Effector CD8-positive, alpha-beta T cell (primary cell): ENCODE results near the gene REPIN1.

Experiments used
- DNase-seq: peaks from one replicate; lab custom pipeline; 2025; lab: John Stamatoyannopoulos, UW

REPIN1 gene

DNA sequence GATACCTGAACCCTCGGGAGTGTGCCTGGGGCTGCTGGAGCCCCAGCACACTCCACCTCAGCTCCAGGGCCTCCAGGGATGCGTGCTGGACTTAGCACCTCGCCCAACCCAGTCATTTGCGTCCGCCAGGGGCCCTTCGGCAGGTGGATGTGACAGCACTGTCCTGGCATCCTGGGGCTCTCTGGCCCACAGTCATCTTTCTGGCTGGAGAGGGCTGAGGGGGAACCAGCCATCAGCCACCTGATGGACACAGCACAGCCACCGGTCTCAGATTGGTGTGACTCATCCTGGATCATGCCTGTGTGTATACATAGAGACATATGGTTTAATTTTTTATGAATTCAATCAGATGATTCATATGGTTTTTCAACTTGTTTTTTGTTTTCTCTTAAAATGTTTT lies 21.6 kb downstream of the REPIN1 start:
- DNase-seq, result no peak

DNA sequence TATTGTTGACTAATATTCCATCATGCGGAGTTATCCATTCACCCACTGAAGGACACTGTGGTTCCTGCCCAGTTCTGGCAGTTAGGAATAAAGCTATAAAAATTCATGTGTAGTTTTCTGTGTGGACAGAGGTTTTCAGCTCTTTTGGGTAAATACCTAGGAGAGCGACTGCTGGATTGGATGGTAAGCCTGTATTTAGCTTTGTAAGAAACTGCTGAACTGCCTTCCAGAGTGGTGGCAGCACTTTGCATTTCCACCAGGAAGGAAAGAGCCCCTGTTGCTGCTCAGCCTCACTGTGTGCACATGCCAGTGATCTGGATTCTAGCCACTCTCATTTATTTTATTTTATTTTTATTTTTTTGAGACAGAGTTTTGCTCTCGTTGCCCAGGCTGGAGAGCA lies 24.7 kb downstream of the REPIN1 start:
- DNase-seq, result no peak

DNA sequence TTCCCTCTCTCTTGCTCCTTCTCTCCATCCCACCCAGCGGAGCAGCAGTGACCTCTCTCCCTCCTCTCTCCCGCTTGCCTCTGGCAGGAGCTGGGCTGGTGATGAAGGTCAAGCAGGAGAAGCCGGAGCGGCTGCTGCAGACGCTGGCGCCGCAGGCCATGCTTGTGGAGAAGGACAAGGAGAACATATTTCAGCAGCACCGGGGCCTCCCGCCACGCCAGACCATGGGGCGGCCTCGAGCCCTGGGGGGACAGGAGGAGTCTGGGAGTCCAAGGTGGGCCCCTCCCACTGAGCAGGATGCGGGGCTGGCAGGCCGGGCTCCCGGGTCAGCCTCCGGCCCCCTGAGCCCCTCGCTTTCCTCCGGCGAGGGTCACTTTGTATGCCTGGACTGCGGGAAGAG lies 27.8 kb downstream of the REPIN1 start:
- no peak for DNase-seq

DNA sequence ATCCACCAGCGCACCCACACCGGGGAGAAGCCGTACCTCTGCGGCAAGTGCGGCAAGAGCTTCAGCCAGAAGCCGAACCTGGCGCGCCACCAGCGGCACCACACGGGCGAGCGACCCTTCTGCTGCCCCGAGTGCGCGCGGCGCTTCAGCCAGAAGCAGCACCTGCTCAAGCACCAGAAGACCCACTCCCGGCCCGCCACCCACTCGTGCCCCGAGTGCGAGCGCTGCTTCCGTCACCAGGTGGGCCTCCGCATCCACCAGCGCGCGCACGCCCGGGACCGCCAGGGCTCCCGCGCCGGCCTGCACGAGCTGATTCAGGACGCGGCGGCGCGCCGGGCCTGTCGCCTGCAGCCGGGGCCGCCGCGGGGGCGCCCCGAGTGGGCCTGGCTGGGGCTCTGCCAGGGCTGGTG lies 28.2 kb downstream of the REPIN1 start:
- DNase-seq, result no peak

GRCh38 chr7:150397346-150398107 lies 28.9 kb downstream of the REPIN1 start:
- no peak for DNase-seq

DNA sequence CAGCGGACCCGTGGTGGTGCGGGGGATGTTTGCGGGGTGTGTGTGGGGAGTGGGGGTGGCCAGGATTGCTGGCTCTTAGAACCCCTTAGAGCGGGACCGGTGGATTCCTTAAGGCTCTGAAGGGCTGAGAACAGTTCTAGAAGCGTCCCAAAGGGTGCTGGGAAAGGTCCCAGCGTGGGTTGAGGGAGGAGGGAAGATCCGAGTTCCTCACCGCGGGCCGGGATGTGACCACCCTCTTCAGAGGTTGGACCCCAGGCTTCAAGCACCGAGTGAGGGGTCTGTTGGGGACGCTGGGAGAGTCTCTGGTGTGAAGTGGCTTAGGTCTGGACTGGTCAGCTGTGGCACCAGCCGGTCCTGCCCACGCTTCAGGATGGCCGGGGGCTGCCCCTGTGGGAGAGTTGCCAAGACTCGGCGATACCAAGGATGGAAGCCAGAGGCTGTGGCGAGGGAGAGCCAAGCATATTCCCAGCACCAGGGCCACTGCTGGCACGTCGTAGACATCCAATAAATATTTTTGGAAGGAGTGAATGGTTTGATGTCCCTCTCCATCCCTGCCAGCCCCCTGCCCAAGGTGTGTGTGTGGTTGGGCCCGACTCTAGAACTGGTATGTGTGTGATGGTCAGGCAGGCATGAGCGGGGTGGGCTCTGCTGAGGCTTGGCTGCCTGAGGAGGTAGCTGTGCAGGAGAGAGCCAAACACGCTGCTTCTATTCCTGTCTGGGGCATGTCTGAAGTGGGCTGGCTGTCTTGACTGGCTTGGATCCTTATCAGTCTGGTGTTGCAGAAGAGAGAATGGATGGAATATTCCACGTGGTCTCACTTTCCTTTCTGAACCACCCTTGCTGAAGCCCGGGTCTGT lies 29.7 kb downstream of the REPIN1 start:
- no peak for DNase-seq

DNA sequence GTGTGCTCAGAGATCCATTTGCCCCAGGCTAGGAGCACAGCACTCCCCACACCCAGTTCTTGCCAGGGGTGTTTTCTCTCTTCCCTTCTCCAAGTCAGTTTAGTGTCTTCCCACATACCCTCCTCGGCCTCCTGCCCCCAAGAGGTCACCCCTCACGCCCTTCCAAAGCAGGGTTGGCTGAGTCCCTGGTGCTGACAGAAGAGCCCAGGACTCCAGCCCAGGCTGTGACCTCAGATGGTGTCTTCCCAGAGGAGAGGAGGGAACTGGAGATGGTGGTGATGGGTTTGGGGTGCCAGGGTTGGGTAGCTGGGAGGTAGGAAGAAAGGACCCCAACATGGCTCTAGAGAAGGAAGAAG lies 30.3 kb downstream of the REPIN1 start:
- DNase-seq, result no peak

DNA sequence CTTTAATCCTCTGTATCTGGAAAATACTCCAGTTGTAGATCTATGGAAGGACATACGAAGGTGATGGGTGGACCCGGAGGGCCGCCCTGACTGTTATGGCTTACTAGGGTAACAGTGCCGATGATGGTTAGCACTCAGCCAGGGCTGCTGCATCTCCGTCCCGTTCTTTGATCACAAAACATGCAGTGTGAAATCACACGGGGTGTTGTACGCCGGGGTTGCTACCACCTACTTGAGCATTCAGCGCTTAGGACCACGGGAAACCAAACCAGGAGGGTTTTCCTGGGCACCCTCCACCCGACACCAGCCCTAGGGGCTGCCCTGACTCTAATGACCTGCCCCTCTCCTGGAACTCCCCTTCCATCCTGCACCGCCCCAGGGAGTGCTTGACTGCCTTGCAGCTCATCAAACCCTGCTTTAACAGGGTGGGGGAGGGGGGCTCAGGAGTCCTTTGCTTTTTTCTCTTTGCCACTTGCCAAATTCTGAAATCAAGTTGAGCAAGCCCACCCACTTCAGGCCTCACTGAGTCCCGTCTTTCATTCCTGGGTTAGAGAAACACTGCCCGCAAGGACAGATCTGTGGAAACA lies 30.9 kb downstream of the REPIN1 start:
- no peak for DNase-seq

GRCh38 chr7:150400008-150400787 lies 31.6 kb downstream of the REPIN1 start:
- DNase-seq, result no peak

GRCh38 chr7:150400788-150401423 lies 32.3 kb downstream of the REPIN1 start:
- DNase-seq, result no peak

- no peak for DNase-seq
Measured at GRCh38 chr7:150401424-150401790, 32.8 kb downstream of the REPIN1 start.

GRCh38 chr7:150401861-150402631 lies 33.4 kb downstream of the REPIN1 start:
- DNase-seq, result no peak

- DNase-seq, result no peak
Measured at GRCh38 chr7:150402671-150403321, 34.2 kb downstream of the REPIN1 start.

DNA sequence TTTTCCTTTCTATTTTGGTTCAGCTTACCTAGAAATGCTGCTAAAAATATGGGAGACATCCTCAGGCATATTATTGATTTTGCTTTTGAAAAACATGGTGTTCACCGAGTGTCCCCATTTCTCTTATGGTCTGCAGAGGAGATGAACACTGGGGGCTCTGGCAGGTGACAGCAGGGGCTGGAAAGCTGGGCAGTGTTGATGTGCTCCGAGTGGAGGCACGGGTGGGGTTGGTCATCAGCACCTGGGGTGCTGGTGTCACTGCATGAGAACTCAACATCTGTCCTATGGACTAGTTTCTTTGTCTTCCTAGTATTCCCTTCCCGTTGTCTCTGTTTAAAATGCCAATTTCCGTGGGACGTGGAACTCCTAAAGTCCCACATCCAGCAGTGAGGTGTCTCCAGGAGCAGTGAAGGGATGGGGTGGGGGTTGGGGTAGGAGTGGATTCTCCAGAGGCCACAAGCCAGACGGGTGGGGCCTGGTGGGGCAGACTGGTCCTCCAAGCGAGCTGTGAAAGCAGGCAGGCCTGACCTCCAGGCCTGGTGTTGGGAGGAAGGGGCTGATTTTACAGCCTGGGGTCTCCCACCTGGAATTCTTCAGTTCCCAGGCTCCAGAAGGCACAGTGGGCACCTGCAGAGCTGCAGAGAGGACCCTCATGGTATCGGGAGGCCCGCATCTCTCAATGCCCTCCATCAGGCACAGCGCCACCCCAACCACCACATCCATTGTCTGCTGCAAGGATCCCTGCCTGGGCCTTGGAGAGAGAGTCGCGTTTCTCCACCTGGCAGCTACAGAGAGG lies 35.0 kb downstream of the REPIN1 start:
- DNase-seq, result no peak

DNA sequence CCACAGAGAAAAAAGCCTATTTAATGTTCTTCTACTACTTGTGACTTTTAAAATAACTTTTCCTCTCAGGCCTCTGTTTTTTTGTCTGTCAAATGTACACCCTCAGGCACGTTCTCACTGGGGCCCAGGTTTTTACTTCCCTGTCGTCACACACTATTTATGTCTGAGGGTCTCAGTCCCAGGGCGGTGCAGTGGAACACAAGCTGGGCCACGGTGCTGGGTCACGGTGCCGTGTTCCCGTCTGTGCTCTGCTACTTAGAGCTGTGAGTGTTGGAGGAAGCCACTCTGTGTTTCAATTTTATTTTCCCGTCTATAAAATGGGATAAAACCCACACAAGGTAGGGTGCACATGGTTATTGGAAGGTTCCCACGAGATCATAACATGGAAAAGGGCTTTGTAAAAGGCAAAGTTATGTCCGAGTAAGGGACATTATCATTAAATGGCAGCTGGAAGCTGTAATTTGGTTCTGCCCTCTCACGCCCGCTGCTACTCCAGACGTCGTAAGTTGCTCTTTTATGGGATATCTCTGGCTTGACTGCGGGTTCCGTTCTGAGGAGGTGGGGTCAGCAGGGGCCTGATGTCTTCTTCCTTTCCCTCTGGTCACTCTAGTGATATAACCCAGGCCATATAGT lies 35.7 kb downstream of the REPIN1 start:
- DNase-seq, result no peak

DNA sequence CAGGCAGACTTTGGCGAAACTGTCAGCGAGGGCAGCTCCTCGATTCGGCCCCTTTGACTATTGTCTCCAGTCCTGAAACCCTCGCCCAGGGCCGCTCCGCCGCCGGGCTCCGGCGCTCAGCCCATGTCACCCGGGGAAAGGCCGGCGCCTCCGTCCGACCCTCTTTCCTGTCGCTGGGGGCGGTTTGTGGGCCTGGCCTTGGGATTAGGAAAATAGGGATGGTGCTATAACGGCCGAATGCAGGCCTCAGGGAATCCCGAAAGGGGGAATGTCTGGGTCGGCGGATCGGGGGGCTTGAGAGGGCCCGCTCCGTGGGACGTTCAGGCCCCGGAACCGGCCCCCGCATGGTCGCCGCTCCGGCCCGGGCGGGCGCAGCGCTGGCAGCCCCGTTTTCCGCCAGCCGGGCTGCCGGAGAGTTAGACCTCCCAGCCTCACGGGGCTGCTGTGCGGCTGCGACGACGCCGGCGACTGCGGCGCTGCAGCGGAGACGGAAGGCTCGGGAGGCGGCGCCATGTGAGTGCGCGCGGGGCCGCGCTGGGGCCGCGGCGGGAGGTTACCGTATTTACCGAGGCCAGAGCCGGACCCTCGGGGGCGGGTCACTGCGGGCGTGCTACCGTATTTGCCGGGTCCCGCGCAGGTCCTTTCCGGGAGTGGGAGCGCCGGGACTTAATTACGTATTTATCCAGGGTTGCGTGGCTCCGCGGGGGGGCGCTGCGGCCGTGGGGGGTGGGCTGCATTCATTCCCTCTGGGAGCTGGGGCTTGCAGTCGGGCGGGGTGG lies 36.4 kb downstream of the REPIN1 start:
- peak; percentile 59 for DNase-seq

- DNase-seq, result peak; percentile 55
Measured at GRCh38 chr7:150405584-150406311, 37.1 kb downstream of the REPIN1 start.

GRCh38 chr7:150406312-150406566 lies 37.6 kb downstream of the REPIN1 start:
- DNase-seq, result no peak
